ENCODE data around the gene GID4. TPM values are rescaled to one million over a fixed set of nuclear protein-coding genes. Genes with fewer than 3 reads are reported as not detected.

GID4 gene
- total RNA-seq, 1 donor from 2014 or later = 20.1 TPM

GRCh38 chr17:18011286-18011685, 27.9 kb upstream of the GID4 start:
- intact Hi-C loops (cut with DNase I) = no loop called here
- DNase-seq (ENCODE audit: missing footprints) (no peak), ATAC-seq (no peak)

- intact Hi-C loops (cut with DNase I) = no loop called here
- ATAC-seq = no peak
Measured at GRCh38 chr17:18014006-18014405, 25.2 kb upstream of the GID4 start.

GRCh38 chr17:18015593-18015992, 23.6 kb upstream of the GID4 start:
- intact Hi-C loops (cut with DNase I) = no loop called here
- DNase-seq (ENCODE audit: missing footprints) = no peak
- no peak for ATAC-seq

More at GRCh38 chr17:18014006-18014405, 25.2 kb upstream of the GID4 start:
- no peak for DNase-seq (ENCODE audit: missing footprints)

GRCh38 chr17:18016426-18016825, 22.8 kb upstream of the GID4 start:
- DNase-seq (ENCODE audit: missing footprints) (no peak), ATAC-seq (no peak)
- intact Hi-C loops (cut with DNase I) = no loop called here

GRCh38 chr17:18017958-18018357, 21.2 kb upstream of the GID4 start:
- no peak for ATAC-seq
- intact Hi-C loops (cut with DNase I) = no loop called here
- DNase-seq (ENCODE audit: missing footprints) = no peak

GRCh38 chr17:18018411-18018921, 20.7 kb upstream of the GID4 start:
- intact Hi-C loops (cut with DNase I) = no loop called here
- no peak for ATAC-seq
- no peak for DNase-seq (ENCODE audit: missing footprints)

GRCh38 chr17:18019838-18020154, 19.4 kb upstream of the GID4 start:
- ATAC-seq = no peak
- no peak for DNase-seq (ENCODE audit: missing footprints)
- intact Hi-C loops (cut with DNase I) = no loop called here

- ATAC-seq = no peak
- intact Hi-C loops (cut with DNase I) = no loop called here
- DNase-seq (ENCODE audit: missing footprints) = no peak
Measured at GRCh38 chr17:18020971-18021370, 18.2 kb upstream of the GID4 start.

GRCh38 chr17:18021372-18021771, 17.8 kb upstream of the GID4 start:
- no peak for ATAC-seq
- DNase-seq (ENCODE audit: missing footprints) = no peak
- intact Hi-C loops (cut with DNase I) = no loop called here

GRCh38 chr17:18025241-18025944, 13.8 kb upstream of the GID4 start:
- intact Hi-C loops (cut with DNase I) = no loop called here
- DNase-seq (ENCODE audit: missing footprints) = no peak
- ATAC-seq = no peak

GRCh38 chr17:18025945-18026776, 13.0 kb upstream of the GID4 start:
- ATAC-seq (peak; percentile 65), DNase-seq (ENCODE audit: missing footprints) (no peak)
- intact Hi-C loops (cut with DNase I) = no loop called here

- DNase-seq (ENCODE audit: missing footprints) (no peak), ATAC-seq (peak; percentile 47)
- intact Hi-C loops (cut with DNase I) = no loop called here
Measured at GRCh38 chr17:18027280-18027679, 11.9 kb upstream of the GID4 start.

- intact Hi-C loops (cut with DNase I) = no loop called here
- ATAC-seq = peak; percentile 43
- no peak for DNase-seq (ENCODE audit: missing footprints)
Measured at GRCh38 chr17:18028114-18028951, 10.9 kb upstream of the GID4 start.

- intact Hi-C loops (cut with DNase I) = no loop called here
- no peak for DNase-seq (ENCODE audit: missing footprints)
- no peak for ATAC-seq
Measured at GRCh38 chr17:18028952-18029540, 10.2 kb upstream of the GID4 start.

GRCh38 chr17:18031955-18032354, 7.3 kb upstream of the GID4 start:
- no peak for DNase-seq (ENCODE audit: missing footprints)
- no peak for ATAC-seq
- intact Hi-C loops (cut with DNase I) = loop anchor here (2.0 to 5.0 kb wide), 4 partner anchors 37 to 215 kb away; partner anchors contain the start of genes DRC3 and TOM1L2

GRCh38 chr17:18033442-18034099, 5.6 kb upstream of the GID4 start:
- DNase-seq (ENCODE audit: missing footprints) (no peak), ATAC-seq (peak; percentile 89)
- intact Hi-C loops (cut with DNase I) = loop anchor here (1.0 to 5.0 kb wide), 5 partner anchors 39 to 352 kb away; partner anchors contain the start of genes DRC3, RAI1 and TOM1L2

GRCh38 chr17:18035704-18036103, 3.5 kb upstream of the GID4 start:
- ATAC-seq = no peak
- no peak for DNase-seq (ENCODE audit: missing footprints)
- intact Hi-C loops (cut with DNase I) = loop anchor here (5.0 kb wide), 1 partner anchor 363 kb away; no protein-coding TSS in a partner anchor

GRCh38 chr17:18037486-18037885, 1.7 kb upstream of the GID4 start:
- ATAC-seq (no peak), DNase-seq (ENCODE audit: missing footprints) (no peak)
- intact Hi-C loops (cut with DNase I) = loop anchor here (5.0 kb wide), 1 partner anchor 365 kb away; no protein-coding TSS in a partner anchor
